ENCODE results near the gene RNASE4.
A peak's percentile ranks its signal among the peaks of the same experiment; 100 is the strongest.

The RNASE4 gene

GRCh38 chr14:20680843-20681347, 3.5 kb upstream of the RNASE4 start:
- TF ChIP-seq CTCF (IDR thresholded peaks at IDR 0.05; ENCODE audit: insufficient read depth, low read length, poor library complexity, severe bottlenecking): no peak
- Histone ChIP-seq H3K36me3 (ENCODE audit: control insufficient read depth, insufficient read depth, low read length) (no peaks in the 10 kb centered on the region), H3K4me3 (replicated peaks; ENCODE audit: low read depth, low read length) (peak overlapping the region; percentile 38), H3K27me3 (replicated peaks; ENCODE audit: control insufficient read depth, insufficient read depth, low read length) (no peaks in the 10 kb centered on the region)
- no peak for DNase-seq (ENCODE audit: extremely low read depth, insufficient read length)

DNA sequence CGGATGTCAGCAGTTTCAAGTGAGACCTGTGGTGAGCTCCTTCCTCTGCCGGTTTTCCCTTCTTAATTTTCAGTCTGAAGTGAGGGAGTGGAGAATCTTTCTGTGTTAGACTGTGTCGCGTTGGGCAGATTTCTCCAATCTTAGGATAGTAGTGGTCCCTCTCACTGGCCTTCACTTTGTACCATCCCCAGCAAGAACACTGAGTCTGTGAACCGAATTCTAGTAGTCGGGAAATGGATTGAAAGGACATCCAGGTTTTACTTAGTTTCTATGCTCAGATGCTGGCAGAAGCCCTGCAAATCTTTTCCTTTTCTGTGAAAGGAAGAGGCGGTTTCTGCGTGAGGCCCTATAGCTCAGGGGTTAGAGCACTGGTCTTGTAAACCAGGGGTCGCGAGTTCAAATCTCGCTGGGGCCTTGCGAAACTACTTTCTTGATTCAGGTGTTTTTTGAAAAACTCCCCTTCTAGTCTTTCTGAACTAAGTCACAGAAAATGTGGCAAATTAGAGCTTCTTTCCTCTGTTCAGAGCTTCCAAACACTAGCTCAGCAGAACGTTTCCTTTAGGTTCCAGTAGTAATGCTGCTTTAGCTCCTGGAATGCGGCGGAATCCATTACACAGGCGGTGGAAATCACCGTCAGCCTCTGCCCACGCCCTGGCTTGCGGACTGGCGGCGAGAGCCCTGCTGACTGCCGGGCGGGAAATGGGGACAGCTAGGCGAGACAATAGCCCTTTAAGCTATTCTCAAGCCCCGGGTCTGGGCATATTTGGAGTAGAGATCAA, 2.8 kb upstream of the RNASE4 start:
- TF ChIP-seq CTCF (IDR thresholded peaks at IDR 0.05; ENCODE audit: insufficient read depth, low read length, poor library complexity, severe bottlenecking): no peak
- Histone ChIP-seq H3K27me3 (replicated peaks; ENCODE audit: control insufficient read depth, insufficient read depth, low read length) (no peaks in the 10 kb centered on the region), H3K36me3 (ENCODE audit: control insufficient read depth, insufficient read depth, low read length) (no peaks in the 10 kb centered on the region), H3K4me3 (replicated peaks; ENCODE audit: low read depth, low read length) (peak overlapping the region; percentile 77)
- DNase-seq (ENCODE audit: extremely low read depth, insufficient read length): peak; percentile 79

GRCh38 chr14:20682127-20682434, 2.3 kb upstream of the RNASE4 start:
- no peak for TF ChIP-seq CTCF (IDR thresholded peaks at IDR 0.05; ENCODE audit: insufficient read depth, low read length, poor library complexity, severe bottlenecking)
- no peak for DNase-seq (ENCODE audit: extremely low read depth, insufficient read length)
- Histone ChIP-seq H3K27me3 (replicated peaks; ENCODE audit: control insufficient read depth, insufficient read depth, low read length) (no peaks in the 10 kb centered on the region), H3K4me3 (replicated peaks; ENCODE audit: low read depth, low read length) (peak overlapping the region; percentile 77), H3K36me3 (ENCODE audit: control insufficient read depth, insufficient read depth, low read length) (no peaks in the 10 kb centered on the region)

DNA sequence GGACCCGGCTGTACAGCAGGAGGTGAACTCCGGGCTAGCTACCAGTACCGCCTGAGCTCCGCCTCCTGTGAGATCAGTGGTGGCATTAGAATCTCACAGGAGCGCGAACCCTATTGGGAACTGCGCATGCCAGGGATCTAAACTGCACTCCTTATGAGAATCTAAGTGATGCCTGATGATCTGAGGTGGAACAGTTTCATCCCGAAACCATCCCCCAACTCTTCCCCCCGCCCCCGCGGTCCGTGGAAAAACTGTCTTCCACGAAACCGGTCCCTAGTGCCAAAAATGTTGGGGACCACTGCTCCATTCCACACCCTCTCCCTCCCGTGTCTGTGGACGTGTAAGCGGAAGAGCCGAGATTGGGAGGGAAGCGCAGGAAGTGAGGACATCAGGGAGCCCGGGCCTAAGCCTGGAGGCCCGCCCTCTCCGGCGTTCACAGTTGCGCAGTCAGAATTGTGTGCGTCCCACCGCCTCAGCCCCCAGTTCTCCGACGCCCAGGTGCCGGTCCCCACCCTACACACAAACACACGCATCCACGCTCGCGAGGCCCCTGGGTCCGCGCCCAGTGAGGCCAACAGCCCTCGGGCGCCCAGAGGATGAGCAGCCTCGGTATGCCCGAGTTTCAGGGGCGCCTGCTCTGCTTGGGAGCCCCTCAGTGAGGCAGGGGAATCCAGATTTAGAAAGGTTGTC, 1.8 kb upstream of the RNASE4 start:
- TF ChIP-seq CTCF (IDR thresholded peaks at IDR 0.05; ENCODE audit: insufficient read depth, low read length, poor library complexity, severe bottlenecking): no peak
- Histone ChIP-seq H3K36me3 (ENCODE audit: control insufficient read depth, insufficient read depth, low read length) (no peaks in the 10 kb centered on the region), H3K4me3 (replicated peaks; ENCODE audit: low read depth, low read length) (peak overlapping the region; percentile 77), H3K27me3 (replicated peaks; ENCODE audit: control insufficient read depth, insufficient read depth, low read length) (no peaks in the 10 kb centered on the region)
- DNase-seq (ENCODE audit: extremely low read depth, insufficient read length): peak; percentile 88

GRCh38 chr14:20683125-20683890, 1.1 kb upstream of the RNASE4 start:
- peak; percentile 77 for DNase-seq (ENCODE audit: extremely low read depth, insufficient read length)
- Histone ChIP-seq H3K27me3 (replicated peaks; ENCODE audit: control insufficient read depth, insufficient read depth, low read length) (no peaks in the 10 kb centered on the region), H3K4me3 (replicated peaks; ENCODE audit: low read depth, low read length) (peak overlapping the region; percentile 77), H3K36me3 (ENCODE audit: control insufficient read depth, insufficient read depth, low read length) (no peaks in the 10 kb centered on the region)
- TF ChIP-seq CTCF (IDR thresholded peaks at IDR 0.05; ENCODE audit: insufficient read depth, low read length, poor library complexity, severe bottlenecking): no peak
